ENCODE results near the gene MLNR.
A peak's percentile ranks its signal among the peaks of the same experiment; 100 is the strongest.

Gene MLNR, protein sequence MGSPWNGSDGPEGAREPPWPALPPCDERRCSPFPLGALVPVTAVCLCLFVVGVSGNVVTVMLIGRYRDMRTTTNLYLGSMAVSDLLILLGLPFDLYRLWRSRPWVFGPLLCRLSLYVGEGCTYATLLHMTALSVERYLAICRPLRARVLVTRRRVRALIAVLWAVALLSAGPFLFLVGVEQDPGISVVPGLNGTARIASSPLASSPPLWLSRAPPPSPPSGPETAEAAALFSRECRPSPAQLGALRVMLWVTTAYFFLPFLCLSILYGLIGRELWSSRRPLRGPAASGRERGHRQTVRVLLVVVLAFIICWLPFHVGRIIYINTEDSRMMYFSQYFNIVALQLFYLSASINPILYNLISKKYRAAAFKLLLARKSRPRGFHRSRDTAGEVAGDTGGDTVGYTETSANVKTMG

GRCh38 chr13:49220036-49220855 lies at the start of gene MLNR:
TSS of gene MLNR (plus strand) at chr13:49220338. CDS start at chr13:49220338, 0 bp downstream.
- in situ Hi-C loops (cut with HindIII; ENCODE audit: low pct_unique_long_range_greater_than_20kb, low sequenced_read_pairs) = no loop called here
- peak; percentile 68 to 76 for DNase-seq (ENCODE audit: low read depth in 1 of 2, low spot score in 1 of 2)
- TF ChIP-seq JUND (IDR thresholded peaks at IDR 0.05; ENCODE audit: low read depth) = no peak

DNA sequence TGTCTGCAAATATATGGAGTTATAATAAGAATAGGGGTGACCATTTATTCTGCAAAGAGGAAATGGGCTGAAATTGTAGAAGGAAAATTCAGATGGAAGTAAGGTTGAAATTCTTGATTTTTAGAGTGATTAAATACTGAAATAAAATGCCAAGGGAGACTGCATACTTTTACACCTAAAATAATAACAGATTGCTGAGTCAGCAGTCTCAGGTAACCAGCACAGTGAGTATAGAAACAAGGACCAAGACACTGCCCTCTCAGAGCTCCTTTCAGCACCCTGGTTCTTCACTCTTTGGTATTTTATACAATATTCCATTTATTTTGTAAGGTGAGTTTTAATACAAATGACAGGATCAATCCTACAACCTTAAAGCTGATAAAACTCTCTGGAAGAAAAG lies 48.8 kb upstream of the MLNR start:
- DNase-seq (ENCODE audit: low read depth in 1 of 2, low spot score in 1 of 2) = no peak
- TF ChIP-seq JUND (IDR thresholded peaks at IDR 0.05; ENCODE audit: low read depth) = no peak
- in situ Hi-C loops (cut with HindIII; ENCODE audit: low pct_unique_long_range_greater_than_20kb, low sequenced_read_pairs) = no loop called here

DNA sequence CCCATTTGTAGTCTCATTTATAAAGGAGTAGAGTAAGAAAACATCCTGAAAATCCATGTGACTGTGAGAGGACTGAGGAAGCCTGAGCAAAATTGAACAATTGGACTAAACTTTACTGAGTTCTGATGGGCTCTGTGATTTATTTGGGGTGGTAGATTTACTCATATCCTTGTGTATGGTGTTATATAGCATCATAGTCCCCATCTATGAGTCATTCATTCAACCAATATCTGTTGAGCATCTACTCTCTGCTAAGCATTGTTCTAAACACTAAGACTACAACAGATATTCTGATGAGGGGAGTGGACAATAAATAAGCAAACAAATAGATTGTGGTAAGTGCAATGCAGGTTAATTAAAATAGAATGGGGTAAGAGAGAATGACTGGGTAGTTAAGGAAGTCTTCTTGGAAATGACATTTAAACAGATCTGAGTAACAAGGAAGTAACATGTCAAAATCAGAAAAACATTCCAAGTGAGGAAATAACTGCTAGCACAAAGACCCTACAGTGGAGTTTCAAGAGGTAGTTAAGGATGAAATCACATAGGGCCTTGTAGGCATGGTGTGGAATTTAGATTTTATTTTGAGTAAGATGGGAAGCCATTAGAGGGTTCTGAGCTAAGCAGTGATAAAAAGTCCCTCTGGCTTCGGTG lies 36.3 kb upstream of the MLNR start:
- no peak for TF ChIP-seq JUND (IDR thresholded peaks at IDR 0.05; ENCODE audit: low read depth)
- no peak for DNase-seq (ENCODE audit: low read depth in 1 of 2, low spot score in 1 of 2)
- in situ Hi-C loops (cut with HindIII; ENCODE audit: low pct_unique_long_range_greater_than_20kb, low sequenced_read_pairs) = no loop called here

DNA sequence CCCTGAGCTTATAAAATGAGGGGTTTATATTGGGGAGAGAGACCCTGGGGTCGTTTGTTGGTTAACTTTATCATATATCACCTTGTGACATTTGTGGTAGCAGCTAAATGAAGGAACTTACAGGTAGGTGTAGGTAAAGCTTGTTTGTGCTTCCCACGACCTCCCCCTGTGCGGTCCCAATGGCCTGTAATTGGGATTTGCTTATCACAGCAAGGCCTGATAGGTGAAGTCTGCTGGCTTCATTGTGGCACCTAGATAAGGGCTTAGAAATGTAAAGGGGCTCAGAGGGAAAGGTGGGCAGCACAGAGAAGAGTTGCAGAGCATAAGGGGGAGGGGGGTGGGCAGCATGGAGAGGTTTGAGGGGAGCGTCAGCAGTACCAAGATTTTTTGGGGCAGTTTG lies 35.5 kb upstream of the MLNR start:
- no peak for DNase-seq (ENCODE audit: low read depth in 1 of 2, low spot score in 1 of 2)
- in situ Hi-C loops (cut with HindIII; ENCODE audit: low pct_unique_long_range_greater_than_20kb, low sequenced_read_pairs) = no loop called here
- TF ChIP-seq JUND (IDR thresholded peaks at IDR 0.05; ENCODE audit: low read depth) = no peak

DNA sequence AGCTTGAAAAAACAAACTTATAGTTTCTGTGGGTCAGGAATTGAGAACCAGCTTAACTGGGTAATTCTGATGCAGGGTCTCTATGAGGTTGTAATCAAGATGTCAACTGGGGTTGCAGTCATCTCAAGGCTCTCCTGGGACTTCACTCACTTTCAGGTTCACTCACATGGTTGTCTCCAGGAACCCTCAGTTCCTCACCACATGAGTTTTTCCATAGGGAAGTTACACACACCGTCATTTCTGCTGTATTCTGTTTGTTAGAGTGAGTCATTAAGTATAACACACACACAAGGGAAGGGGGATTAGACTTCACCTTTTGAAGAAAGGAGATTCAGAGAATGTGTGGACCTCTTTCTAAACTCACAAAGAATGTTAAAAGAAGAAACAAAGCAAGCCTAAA lies 34.9 kb upstream of the MLNR start:
- in situ Hi-C loops (cut with HindIII; ENCODE audit: low pct_unique_long_range_greater_than_20kb, low sequenced_read_pairs) = no loop called here
- no peak for TF ChIP-seq JUND (IDR thresholded peaks at IDR 0.05; ENCODE audit: low read depth)
- DNase-seq (ENCODE audit: low read depth in 1 of 2, low spot score in 1 of 2) = no peak

GRCh38 chr13:49190901-49191300 lies 29.2 kb upstream of the MLNR start:
- TF ChIP-seq JUND (IDR thresholded peaks at IDR 0.05; ENCODE audit: low read depth) = no peak
- no peak for DNase-seq (ENCODE audit: low read depth in 1 of 2, low spot score in 1 of 2)
- in situ Hi-C loops (cut with HindIII; ENCODE audit: low pct_unique_long_range_greater_than_20kb, low sequenced_read_pairs) = no loop called here

GRCh38 chr13:49206641-49207040 lies 13.5 kb upstream of the MLNR start:
- TF ChIP-seq JUND (IDR thresholded peaks at IDR 0.05; ENCODE audit: low read depth) = no peak
- in situ Hi-C loops (cut with HindIII; ENCODE audit: low pct_unique_long_range_greater_than_20kb, low sequenced_read_pairs) = no loop called here

GRCh38 chr13:49208619-49209018 lies 11.5 kb upstream of the MLNR start:
- no peak for TF ChIP-seq JUND (IDR thresholded peaks at IDR 0.05; ENCODE audit: low read depth)
- no peak for DNase-seq (ENCODE audit: low read depth in 1 of 2, low spot score in 1 of 2)
- in situ Hi-C loops (cut with HindIII; ENCODE audit: low pct_unique_long_range_greater_than_20kb, low sequenced_read_pairs) = no loop called here

More at GRCh38 chr13:49206641-49207040, 13.5 kb upstream of the MLNR start:
- no peak for DNase-seq (ENCODE audit: low read depth in 1 of 2, low spot score in 1 of 2)

- DNase-seq (ENCODE audit: low read depth in 1 of 2, low spot score in 1 of 2) = no peak
- TF ChIP-seq JUND (IDR thresholded peaks at IDR 0.05; ENCODE audit: low read depth) = no peak
- in situ Hi-C loops (cut with HindIII; ENCODE audit: low pct_unique_long_range_greater_than_20kb, low sequenced_read_pairs) = no loop called here
Observed at GRCh38 chr13:49210114-49210513, 10.0 kb upstream of the MLNR start.

GRCh38 chr13:49210669-49211068 lies 9.5 kb upstream of the MLNR start:
- no peak for TF ChIP-seq JUND (IDR thresholded peaks at IDR 0.05; ENCODE audit: low read depth)
- in situ Hi-C loops (cut with HindIII; ENCODE audit: low pct_unique_long_range_greater_than_20kb, low sequenced_read_pairs) = no loop called here
- no peak for DNase-seq (ENCODE audit: low read depth in 1 of 2, low spot score in 1 of 2)

DNA sequence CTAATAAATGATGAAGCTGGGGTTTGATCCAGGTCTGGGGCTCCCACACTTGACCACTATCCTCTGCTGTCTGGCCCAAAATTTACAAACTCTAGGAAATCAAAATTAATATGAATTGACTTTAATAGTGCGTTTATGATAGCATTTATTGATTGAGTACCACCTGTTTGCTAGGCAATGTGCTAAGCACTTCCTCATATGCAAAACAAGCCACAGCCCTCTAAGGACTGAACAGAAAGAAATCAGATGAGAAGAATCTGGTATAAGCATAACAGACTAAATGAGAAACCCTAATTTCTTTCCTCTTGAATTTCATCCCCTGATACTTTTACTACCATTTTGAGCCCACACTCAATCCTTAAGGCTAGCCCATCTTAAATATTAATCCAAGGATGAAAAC lies 6.6 kb upstream of the MLNR start:
- no peak for DNase-seq (ENCODE audit: low read depth in 1 of 2, low spot score in 1 of 2)
- TF ChIP-seq JUND (IDR thresholded peaks at IDR 0.05; ENCODE audit: low read depth) = no peak
- in situ Hi-C loops (cut with HindIII; ENCODE audit: low pct_unique_long_range_greater_than_20kb, low sequenced_read_pairs) = no loop called here

DNA sequence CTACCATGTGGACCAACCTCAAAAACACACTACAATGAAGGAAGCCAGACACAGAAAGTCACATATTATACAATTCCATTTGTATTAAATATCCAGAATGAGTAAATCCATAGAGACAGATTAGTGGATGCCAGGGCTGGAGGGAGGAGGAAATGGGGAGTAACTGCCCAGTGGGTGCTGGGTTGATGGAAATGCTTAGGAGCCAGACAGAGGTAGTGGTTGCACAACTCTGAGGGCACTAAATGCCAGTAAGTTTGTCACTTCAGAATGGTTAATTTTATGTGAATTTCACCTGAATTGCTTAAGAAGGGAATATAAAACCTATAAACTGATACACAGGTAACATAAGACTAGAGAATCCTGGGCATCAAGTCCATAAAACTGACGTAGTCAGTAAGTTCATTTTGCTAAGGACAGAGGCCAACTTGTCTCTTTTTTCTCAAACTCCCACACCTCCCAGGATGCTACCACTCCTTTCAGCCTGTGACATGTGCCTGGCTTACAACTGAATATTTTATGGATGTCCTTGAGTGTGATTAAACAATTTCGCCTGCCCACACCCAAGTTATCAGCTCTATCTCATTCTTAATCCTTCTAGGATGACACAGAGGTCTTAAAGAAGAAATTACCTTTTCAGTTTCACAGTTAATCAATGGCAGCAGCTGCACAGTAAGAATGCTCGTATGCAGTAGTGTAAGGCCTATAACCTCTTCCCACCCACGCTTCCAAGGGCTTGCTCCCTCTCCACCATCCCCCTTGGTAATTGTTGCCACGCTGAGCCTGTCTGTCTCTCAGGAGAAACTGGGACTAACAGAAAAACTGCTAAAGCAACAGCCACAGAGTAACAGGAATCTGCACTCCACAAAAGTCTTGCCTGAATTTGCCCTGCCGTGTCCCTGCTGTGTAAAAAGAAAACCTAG lies 5.9 kb upstream of the MLNR start:
- no peak for DNase-seq (ENCODE audit: low read depth in 1 of 2, low spot score in 1 of 2)
- in situ Hi-C loops (cut with HindIII; ENCODE audit: low pct_unique_long_range_greater_than_20kb, low sequenced_read_pairs) = no loop called here
- TF ChIP-seq JUND (IDR thresholded peaks at IDR 0.05; ENCODE audit: low read depth) = no peak
